GM23338 (cell line): ENCODE results near the gene C10orf71. TPM values are rescaled to one million over a fixed set of nuclear protein-coding genes. Genes with fewer than 3 reads are reported as not detected.

ENCODE experiments used
- ATAC-seq: fragments of 200-7000 bp; cut with Tn5 transposase; 3 replicates; pipeline ENCODE4 v1.9.1; 2020
- DNase-seq: peaks from one replicate; pipeline ENCODE4 v3.0.0-alpha.2; 2015; ENCODE audit warnings: low spot score
- H2AFZ ChIP-seq: fragments of 200-600 bp; sonication (generic); 2 replicates; pipeline ENCODE4 v1.8.0; 2016; ENCODE audit warnings: antibody characterized with exemption, mild to moderate bottlenecking, moderate library complexity
- H3F3A ChIP-seq: fragments of 200-600 bp; sonication (generic); replicated peaks from 2 replicates; pipeline ENCODE4 v1.8.0; 2017; ENCODE audit warnings: antibody characterized with exemption, mixed run types, low read depth
- H3K27ac ChIP-seq: fragments of 200-600 bp; sonication (generic); 2 replicates; pipeline ENCODE4 v1.6.1; 2016; ENCODE audit warnings: low read depth
- H3K27me3 ChIP-seq: fragments of 200-600 bp; sonication (generic); 2 replicates; pipeline ENCODE4 v1.8.0; 2016; ENCODE audit warnings: mild to moderate bottlenecking, mixed run types, moderate library complexity; ENCODE audit not compliant: insufficient read depth
- H3K36me3 ChIP-seq: fragments of 200-600 bp; sonication (generic); 2 replicates; pipeline ENCODE4 v1.8.0; 2016; ENCODE audit warnings: mild to moderate bottlenecking; ENCODE audit not compliant: insufficient read depth
- H3K4me1 ChIP-seq: fragments of 200-600 bp; sonication (generic); 2 replicates; pipeline ENCODE4 v1.8.0; 2016; ENCODE audit warnings: mild to moderate bottlenecking, moderate library complexity; ENCODE audit not compliant: insufficient read depth
- H3K4me2 ChIP-seq: fragments of 200-600 bp; sonication (generic); 2 replicates; pipeline ENCODE4 v1.7.1; 2017; ENCODE audit warnings: mixed run types
- H3K4me3 ChIP-seq: fragments of 200-600 bp; sonication (generic); 2 replicates; pipeline ENCODE4 v1.6.1; 2016; ENCODE audit warnings: mixed run types
- H3K79me2 ChIP-seq: fragments of 200-600 bp; sonication (generic); replicated peaks from 2 replicates; pipeline ENCODE4 v1.8.0; 2017; ENCODE audit warnings: mild to moderate bottlenecking; ENCODE audit not compliant: insufficient read depth
- H3K9me2 ChIP-seq: fragments of 200-600 bp; sonication (generic); 2 replicates; pipeline ENCODE4 v1.8.0; 2017; ENCODE audit not compliant: insufficient read depth
- H4K20me1 ChIP-seq: fragments of 200-600 bp; sonication (generic); replicated peaks from 2 replicates; pipeline ENCODE4 v1.8.0; 2017; ENCODE audit warnings: mild to moderate bottlenecking; ENCODE audit not compliant: insufficient read depth
- H3K27ac Mint-ChIP-seq: 2 replicates; pipeline ENCODE4 v1.8.0; 2020; ENCODE audit warnings: inconsistent platforms, mild to moderate bottlenecking, moderate library complexity, mixed read lengths
- H3K27me3 Mint-ChIP-seq: 3 replicates; pipeline ENCODE4 v1.8.0; 2022; ENCODE audit warnings: low read depth, mild to moderate bottlenecking, moderate library complexity, mixed read lengths, inconsistent platforms; ENCODE audit not compliant: insufficient read depth, poor library complexity
- H3K36me3 Mint-ChIP-seq: 3 replicates; pipeline ENCODE4 v1.8.0; 2021; ENCODE audit warnings: low read depth, mild to moderate bottlenecking, inconsistent platforms, moderate library complexity, mixed read lengths
- H3K4me1 Mint-ChIP-seq: 3 replicates; pipeline ENCODE4 v1.8.0; 2020; ENCODE audit warnings: mild to moderate bottlenecking, inconsistent platforms, mixed read lengths
- H3K4me3 Mint-ChIP-seq: 3 replicates; pipeline ENCODE4 v1.8.0; 2021; ENCODE audit warnings: moderate library complexity, mild to moderate bottlenecking, inconsistent platforms, mixed read lengths
- H3K9me3 Mint-ChIP-seq: 3 replicates; pipeline ENCODE4 v1.8.0; 2020; ENCODE audit warnings: moderate library complexity, mild to moderate bottlenecking, inconsistent platforms, mixed read lengths
- CREB1 ChIP-seq: fragments of 250-450 bp; sonication (Bioruptor Pico); IDR thresholded peaks from 2 replicates; pipeline ENCODE4 v1.5.0; 2020; ENCODE audit warnings: low read depth, mild to moderate bottlenecking, moderate library complexity
- CTCF ChIP-seq, 2 experiments: fragments of 200-600 bp in 1 of 2; sonication (generic) in 1 of 2; conservative IDR thresholded peaks; 2 replicates each; pipeline versions ENCODE4 v1.5.1 to v1.6.1; 2016 to 2017; ENCODE audit warnings: antibody characterized with exemption in 2 of 2, low read depth in 2 of 2, mild to moderate bottlenecking in 2 of 2, moderate library complexity in 1 of 2
- EZH2 ChIP-seq: fragments of 200-600 bp; sonication (generic); IDR thresholded peaks from one replicate; pipeline ENCODE4 v1.8.0; 2017; ENCODE audit warnings: antibody characterized with exemption, mild to moderate bottlenecking, low read depth; ENCODE audit not compliant: unreplicated experiment
- EZH2phosphoT487 ChIP-seq: fragments of 200-600 bp; sonication (generic); IDR thresholded peaks from one replicate; pipeline ENCODE4 v1.8.1; 2018; ENCODE audit warnings: antibody characterized with exemption; ENCODE audit not compliant: unreplicated experiment
- JUNB ChIP-seq: IDR thresholded peaks from one replicate; pipeline ENCODE4 v1.6.1; 2016; ENCODE audit warnings: antibody characterized with exemption; ENCODE audit not compliant: unreplicated experiment
- NANOG ChIP-seq: IDR thresholded peaks from 2 replicates; pipeline ENCODE4 v1.6.1; 2016; ENCODE audit warnings: antibody characterized with exemption, borderline replicate concordance
- POLR2AphosphoS5 ChIP-seq: IDR thresholded peaks from 2 replicates; pipeline ENCODE4 v1.6.1; 2016; ENCODE audit warnings: antibody characterized with exemption, low read depth
- REST ChIP-seq: IDR thresholded peaks from one replicate; pipeline ENCODE4 v1.6.1; 2018; ENCODE audit warnings: antibody characterized with exemption; ENCODE audit not compliant: unreplicated experiment
- STAT1 ChIP-seq: IDR thresholded peaks from one replicate; pipeline ENCODE4 v1.6.1; 2016; ENCODE audit warnings: antibody characterized with exemption; ENCODE audit not compliant: unreplicated experiment
- ZNF114 ChIP-seq: fragments of 250-450 bp; sonication (Bioruptor Pico); IDR thresholded peaks from 2 replicates; pipeline ENCODE4 v1.5.0; 2020; ENCODE audit warnings: mild to moderate bottlenecking, moderate library complexity
- ZNF331 ChIP-seq: fragments of 250-450 bp; sonication (Bioruptor Pico); IDR thresholded peaks from 2 replicates; pipeline ENCODE4 v1.5.0; 2020; ENCODE audit warnings: low read depth, mild to moderate bottlenecking, moderate library complexity
- polyA plus RNA-seq: library from polyadenylated mRNA; unstranded; fragments of >200 nt; fragmentation: Nextera tagmentation; extraction: Ambion mirVana; gene quantifications from 2 replicates; pipeline ENCODE4 v1.2.1, GENCODE V29; 2016
- total RNA-seq: library from RNA; depleted of rRNA; stranded (reverse); fragments of >200 nt; shearing (Covaris generic); gene quantifications from 2 replicates; pipeline ENCODE4 v1.2.3, GENCODE V29; 2014
- TF ChIP-seq, protein P1 (sequence below): fragments of 250-450 bp; sonication (Bioruptor Pico); IDR thresholded peaks from 2 replicates; pipeline ENCODE4 v1.5.0; 2020; ENCODE audit warnings: mild to moderate bottlenecking, moderate library complexity
- TF ChIP-seq, protein P2 (sequence below): IDR thresholded peaks from 2 replicates; pipeline ENCODE4 v1.6.1; 2016; ENCODE audit warnings: antibody characterized with exemption

The C10orf71 gene
- total and polyA plus RNA-seq, 2 experiments from 2014 or later, result not detected

DNA sequence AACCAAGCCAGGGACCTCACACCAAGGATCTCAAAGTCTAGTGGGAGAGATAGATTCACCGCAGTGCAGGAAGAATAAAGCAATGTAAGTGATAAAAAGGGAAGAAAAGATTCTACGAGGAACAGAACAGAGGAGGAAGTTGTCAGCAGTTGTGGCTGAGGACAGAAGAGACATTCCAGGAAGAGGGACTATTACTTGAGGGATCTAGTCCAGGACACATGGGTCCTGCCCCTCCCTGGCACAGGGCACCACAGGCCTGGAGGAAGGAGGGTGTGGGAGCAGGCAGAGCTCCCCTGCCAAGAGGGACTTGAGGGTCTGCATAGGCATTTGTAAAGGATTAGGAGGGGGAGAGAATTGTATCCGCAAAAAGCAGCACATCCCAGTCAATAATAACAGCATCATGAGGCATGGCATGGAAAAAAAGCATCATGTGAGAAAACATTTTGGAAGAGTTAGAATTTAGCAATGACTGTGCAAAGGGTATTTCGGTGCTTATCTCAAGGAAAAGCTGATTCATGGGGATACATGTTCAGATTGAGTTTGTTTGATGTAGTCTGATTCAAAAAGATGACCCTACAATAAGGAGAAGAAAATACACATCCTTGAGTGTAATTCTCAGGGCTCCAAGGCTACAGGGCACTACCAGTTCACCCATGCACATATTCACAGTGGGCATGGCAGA, 12.7 kb downstream of the C10orf71 start:
- DNase-seq (no peak), ATAC-seq (no peak)
- Histone ChIP-seq H3F3A (no peaks in the 10 kb centered on the region), H3K4me2 (no peak overlapping the region), H3K79me2 (no peaks in the 10 kb centered on the region), H2AFZ (no peak overlapping the region), H3K4me3 (no peak overlapping the region), H3K27me3 (no peaks in the 10 kb centered on the region), H3K27ac (no peak overlapping the region), H3K36me3 (no peaks in the 10 kb centered on the region), H3K4me1 (no peaks in the 10 kb centered on the region), H3K9me2 (peaks cover 7% of the 10 kb centered on the region; the same call in 1 of the 2 replicates), H4K20me1 (no peaks in the 10 kb centered on the region)
- Mint-ChIP-seq H3K27ac (no peak overlapping the region), H3K4me3 (no peak overlapping the region), H3K27me3 (no peaks in the 10 kb centered on the region), H3K9me3 (no peaks in the 10 kb centered on the region; the same call in 2 of the 3 replicates), H3K4me1 (no peaks in the 10 kb centered on the region), H3K36me3 (no peaks in the 10 kb centered on the region)
- no peak for TF ChIP-seq EZH2
- TF ChIP-seq REST, result no peak
- no peak for TF ChIP-seq POLR2AphosphoS5
- TF ChIP-seq, protein P1, sequence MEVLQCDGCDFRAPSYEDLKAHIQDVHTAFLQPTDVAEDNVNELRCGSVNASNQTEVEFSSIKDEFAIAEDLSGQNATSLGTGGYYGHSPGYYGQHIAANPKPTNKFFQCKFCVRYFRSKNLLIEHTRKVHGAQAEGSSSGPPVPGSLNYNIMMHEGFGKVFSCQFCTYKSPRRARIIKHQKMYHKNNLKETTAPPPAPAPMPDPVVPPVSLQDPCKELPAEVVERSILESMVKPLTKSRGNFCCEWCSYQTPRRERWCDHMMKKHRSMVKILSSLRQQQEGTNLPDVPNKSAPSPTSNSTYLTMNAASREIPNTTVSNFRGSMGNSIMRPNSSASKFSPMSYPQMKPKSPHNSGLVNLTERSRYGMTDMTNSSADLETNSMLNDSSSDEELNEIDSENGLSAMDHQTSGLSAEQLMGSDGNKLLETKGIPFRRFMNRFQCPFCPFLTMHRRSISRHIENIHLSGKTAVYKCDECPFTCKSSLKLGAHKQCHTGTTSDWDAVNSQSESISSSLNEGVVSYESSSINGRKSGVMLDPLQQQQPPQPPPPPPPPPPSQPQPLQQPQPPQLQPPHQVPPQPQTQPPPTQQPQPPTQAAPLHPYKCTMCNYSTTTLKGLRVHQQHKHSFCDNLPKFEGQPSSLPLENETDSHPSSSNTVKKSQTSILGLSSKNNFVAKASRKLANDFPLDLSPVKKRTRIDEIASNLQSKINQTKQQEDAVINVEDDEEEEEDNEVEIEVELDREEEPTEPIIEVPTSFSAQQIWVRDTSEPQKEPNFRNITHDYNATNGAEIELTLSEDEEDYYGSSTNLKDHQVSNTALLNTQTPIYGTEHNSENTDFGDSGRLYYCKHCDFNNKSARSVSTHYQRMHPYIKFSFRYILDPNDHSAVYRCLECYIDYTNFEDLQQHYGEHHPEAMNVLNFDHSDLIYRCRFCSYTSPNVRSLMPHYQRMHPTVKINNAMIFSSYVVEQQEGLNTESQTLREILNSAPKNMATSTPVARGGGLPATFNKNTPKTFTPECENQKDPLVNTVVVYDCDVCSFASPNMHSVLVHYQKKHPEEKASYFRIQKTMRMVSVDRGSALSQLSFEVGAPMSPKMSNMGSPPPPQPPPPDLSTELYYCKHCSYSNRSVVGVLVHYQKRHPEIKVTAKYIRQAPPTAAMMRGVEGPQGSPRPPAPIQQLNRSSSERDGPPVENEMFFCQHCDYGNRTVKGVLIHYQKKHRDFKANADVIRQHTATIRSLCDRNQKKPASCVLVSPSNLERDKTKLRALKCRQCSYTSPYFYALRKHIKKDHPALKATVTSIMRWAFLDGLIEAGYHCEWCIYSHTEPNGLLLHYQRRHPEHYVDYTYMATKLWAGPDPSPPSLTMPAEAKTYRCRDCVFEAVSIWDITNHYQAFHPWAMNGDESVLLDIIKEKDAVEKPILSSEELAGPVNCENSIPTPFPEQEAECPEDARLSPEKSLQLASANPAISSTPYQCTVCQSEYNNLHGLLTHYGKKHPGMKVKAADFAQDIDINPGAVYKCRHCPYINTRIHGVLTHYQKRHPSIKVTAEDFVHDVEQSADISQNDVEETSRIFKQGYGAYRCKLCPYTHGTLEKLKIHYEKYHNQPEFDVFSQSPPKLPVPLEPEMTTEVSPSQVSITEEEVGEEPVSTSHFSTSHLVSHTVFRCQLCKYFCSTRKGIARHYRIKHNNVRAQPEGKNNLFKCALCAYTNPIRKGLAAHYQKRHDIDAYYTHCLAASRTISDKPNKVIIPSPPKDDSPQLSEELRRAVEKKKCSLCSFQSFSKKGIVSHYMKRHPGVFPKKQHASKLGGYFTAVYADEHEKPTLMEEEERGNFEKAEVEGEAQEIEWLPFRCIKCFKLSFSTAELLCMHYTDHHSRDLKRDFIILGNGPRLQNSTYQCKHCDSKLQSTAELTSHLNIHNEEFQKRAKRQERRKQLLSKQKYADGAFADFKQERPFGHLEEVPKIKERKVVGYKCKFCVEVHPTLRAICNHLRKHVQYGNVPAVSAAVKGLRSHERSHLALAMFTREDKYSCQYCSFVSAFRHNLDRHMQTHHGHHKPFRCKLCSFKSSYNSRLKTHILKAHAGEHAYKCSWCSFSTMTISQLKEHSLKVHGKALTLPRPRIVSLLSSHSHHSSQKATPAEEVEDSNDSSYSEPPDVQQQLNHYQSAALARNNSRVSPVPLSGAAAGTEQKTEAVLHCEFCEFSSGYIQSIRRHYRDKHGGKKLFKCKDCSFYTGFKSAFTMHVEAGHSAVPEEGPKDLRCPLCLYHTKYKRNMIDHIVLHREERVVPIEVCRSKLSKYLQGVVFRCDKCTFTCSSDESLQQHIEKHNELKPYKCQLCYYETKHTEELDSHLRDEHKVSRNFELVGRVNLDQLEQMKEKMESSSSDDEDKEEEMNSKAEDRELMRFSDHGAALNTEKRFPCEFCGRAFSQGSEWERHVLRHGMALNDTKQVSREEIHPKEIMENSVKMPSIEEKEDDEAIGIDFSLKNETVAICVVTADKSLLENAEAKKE (CRISPR knock-in tag), result no peak
- TF ChIP-seq ZNF331 (CRISPR knock-in tag), result no peak
- no peak for TF ChIP-seq CTCF (conservative IDR thresholded peaks at IDR 0.05; ENCODE audit: low read depth in 2 of 2)
- no peak for TF ChIP-seq JUNB
- TF ChIP-seq, protein P2, sequence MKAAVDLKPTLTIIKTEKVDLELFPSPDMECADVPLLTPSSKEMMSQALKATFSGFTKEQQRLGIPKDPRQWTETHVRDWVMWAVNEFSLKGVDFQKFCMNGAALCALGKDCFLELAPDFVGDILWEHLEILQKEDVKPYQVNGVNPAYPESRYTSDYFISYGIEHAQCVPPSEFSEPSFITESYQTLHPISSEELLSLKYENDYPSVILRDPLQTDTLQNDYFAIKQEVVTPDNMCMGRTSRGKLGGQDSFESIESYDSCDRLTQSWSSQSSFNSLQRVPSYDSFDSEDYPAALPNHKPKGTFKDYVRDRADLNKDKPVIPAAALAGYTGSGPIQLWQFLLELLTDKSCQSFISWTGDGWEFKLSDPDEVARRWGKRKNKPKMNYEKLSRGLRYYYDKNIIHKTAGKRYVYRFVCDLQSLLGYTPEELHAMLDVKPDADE, result no peak
- no peak for TF ChIP-seq CREB1
- no peak for TF ChIP-seq ZNF114
- TF ChIP-seq NANOG, result no peak
- no peak for TF ChIP-seq STAT1
- no peak for TF ChIP-seq EZH2phosphoT487
